T-cell (primary cell): ENCODE results near the gene VPS13A. TPM values are rescaled to one million over a fixed set of nuclear protein-coding genes. Genes with fewer than 3 reads are reported as not detected.

Source experiments
- total RNA-seq, 35 experiments: library from RNA in 6 of 35; stranded (reverse) in 6 of 35; fragments of 120-200 nt in 1 of 35; gene quantifications; one replicate each; pipeline versions ENCODE4 v1.2.1 to v1.2.4 and lab custom pipeline; 2013 to 2026

VPS13A gene
- total RNA-seq, 5 donors from 2014 or later (not counting 1 experiment from before 2014, with no cell fraction given) = 32.1 to 49.3 (median 36.5) TPM

Other genes with a start within 250 kb of the VPS13A start
- not detected for gene FOXB2, start 157.9 kb upstream of the VPS13A start, total RNA-seq